HG03469 (cell line): ENCODE data around the gene MSI2.
A peak's percentile ranks its signal among the peaks of the same experiment; 100 is the strongest.

Source experiments
- ATAC-seq: cut with Tn5 transposase; IDR thresholded peaks from one replicate; pipeline ENCODE4 v1.9.1; 2021; ENCODE audit warnings: mild to moderate bottlenecking, moderate library complexity, moderate number of reproducible peaks; ENCODE audit not compliant: unreplicated experiment

Gene MSI2

GRCh38 chr17:57338257-57338914 lies 82.1 kb downstream of the MSI2 start:
- ATAC-seq, result peak; percentile 73

- ATAC-seq, result no peak
Measured at GRCh38 chr17:57340160-57340981, 84.0 kb downstream of the MSI2 start.

GRCh38 chr17:57341611-57342540 lies 85.6 kb downstream of the MSI2 start:
- no peak for ATAC-seq

- ATAC-seq, result no peak
Measured at GRCh38 chr17:57342963-57343589, 86.8 kb downstream of the MSI2 start.

- no peak for ATAC-seq
Measured at GRCh38 chr17:57343717-57344116, 87.4 kb downstream of the MSI2 start.

- no peak for ATAC-seq
Measured at GRCh38 chr17:57344261-57344660, 87.9 kb downstream of the MSI2 start.

GRCh38 chr17:57349541-57350247 lies 93.4 kb downstream of the MSI2 start:
- ATAC-seq, result no peak

GRCh38 chr17:57350266-57350665 lies 93.9 kb downstream of the MSI2 start:
- no peak for ATAC-seq

GRCh38 chr17:57352665-57353175 lies 96.4 kb downstream of the MSI2 start:
- no peak for ATAC-seq

GRCh38 chr17:57354673-57355072 lies 98.3 kb downstream of the MSI2 start:
- ATAC-seq, result no peak

- no peak for ATAC-seq
Measured at GRCh38 chr17:57355090-57355859, 99.0 kb downstream of the MSI2 start.

GRCh38 chr17:57356153-57356718 lies 99.9 kb downstream of the MSI2 start:
- no peak for ATAC-seq

- no peak for ATAC-seq
Measured at GRCh38 chr17:57356719-57357391, 100.5 kb downstream of the MSI2 start.

GRCh38 chr17:57357392-57357784 lies 101.1 kb downstream of the MSI2 start:
- no peak for ATAC-seq

GRCh38 chr17:57357830-57358430 lies 101.6 kb downstream of the MSI2 start:
- ATAC-seq, result no peak

- ATAC-seq, result no peak
Measured at GRCh38 chr17:57360266-57360665, 103.9 kb downstream of the MSI2 start.

- ATAC-seq, result no peak
Measured at GRCh38 chr17:57362797-57363556, 106.7 kb downstream of the MSI2 start.
